Eye (tissue), 1 donor: Measurements from ENCODE around the gene PPP1R15B.
A peak's percentile ranks its signal among the peaks of the same experiment; 100 is the strongest.

Experiments used
- DNase-seq: peaks from one replicate; pipeline ENCODE4 v3.0.0-alpha.2; 2015

PPP1R15B gene

DNA sequence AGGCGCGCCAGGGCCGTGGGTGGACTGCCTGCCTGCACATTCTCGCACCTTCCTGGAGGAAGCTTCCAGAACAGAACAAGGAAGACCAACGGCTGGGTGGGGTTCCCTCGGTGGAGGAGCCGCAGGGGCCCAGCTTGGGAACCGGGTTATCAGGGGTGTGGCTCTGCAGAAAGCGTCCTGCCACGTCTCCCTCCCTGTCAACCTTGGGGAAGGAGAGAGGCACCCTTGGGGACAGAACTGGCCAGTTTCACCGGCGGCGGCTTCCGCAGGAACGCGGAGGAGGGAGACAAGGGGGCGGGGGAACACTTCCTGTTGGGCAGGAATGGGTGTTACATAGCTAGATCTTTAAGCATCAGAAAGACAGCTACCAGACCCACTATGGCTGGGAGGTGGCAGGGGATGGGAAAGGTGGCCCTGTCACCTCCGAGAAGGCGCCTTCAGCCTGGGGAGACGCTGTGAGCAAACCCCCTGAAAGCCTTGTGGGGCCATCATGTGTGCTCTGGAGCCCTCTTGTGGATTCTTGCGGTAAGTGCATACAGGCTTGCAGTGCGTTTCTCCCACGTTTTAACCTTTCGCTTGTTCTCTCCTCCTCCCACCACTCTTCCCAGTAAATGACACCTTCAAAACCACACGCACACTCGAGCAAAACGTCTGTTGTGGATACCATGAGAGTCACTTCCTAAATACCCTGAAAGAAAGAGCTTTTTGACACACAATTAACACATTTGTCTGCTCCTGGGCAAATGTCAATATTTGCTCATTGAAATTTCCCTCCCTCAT, 48.1 kb downstream of the PPP1R15B start:
- DNase-seq = peak; percentile 95

DNA sequence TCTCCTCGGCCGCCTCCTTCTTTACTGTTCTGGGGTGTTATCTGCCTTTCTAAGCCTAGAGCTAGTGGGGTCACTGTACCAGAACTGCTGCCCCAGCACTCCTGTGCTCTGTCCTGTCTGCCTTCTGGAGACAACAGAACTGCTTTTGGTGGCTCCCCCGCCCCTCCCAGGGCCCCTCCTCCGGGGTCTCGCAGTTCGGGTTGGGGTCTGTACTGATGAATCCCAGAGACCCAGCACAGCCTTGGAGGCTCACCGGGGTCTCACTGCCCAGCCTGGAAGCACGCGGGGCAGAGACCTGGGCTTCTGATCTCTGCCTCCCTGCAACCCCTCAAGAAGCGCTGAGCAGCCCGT, 48.7 kb downstream of the PPP1R15B start:
- DNase-seq = no peak

DNA sequence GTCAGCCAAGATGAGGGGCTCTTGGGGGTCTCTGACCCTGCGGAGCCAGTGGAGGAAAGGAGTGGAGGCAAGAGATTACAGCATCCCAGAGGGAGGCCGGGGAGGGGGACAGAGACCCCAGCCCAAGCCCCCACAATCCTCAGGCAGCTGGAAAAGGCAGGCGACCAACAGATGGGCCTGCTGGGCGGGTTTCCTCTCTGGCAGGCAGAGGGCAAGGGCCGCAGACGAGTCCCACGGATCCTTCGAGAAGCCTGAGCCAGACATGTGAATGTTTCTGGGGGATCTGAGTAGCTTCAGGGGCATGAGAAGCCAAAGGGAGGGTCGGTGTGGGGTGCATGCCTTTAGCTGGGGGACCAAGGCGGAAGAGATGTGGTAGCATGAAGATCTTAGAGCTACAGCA, 49.8 kb downstream of the PPP1R15B start:
- no peak for DNase-seq

DNA sequence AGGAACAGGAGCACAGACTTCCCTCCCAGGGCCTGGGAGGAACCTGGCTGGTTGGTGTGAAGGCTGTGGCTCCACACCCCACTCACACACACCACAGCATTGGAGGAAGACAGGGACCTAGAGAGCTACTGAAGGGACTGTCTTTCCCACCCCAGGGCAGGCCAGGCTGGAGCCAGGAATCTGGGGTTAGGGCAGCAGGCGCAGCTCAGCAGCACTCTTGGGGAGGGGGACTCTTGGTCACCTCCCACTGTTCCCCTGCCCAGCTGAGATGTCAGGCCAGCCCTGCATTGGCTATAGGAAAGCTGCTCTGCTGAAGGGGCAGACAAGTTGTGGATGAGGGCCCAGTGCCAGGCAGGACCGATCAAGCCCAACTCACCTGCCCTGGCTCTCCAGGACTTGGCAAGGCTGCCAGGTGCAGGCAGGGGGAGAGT, 50.3 kb downstream of the PPP1R15B start:
- DNase-seq = no peak

DNA sequence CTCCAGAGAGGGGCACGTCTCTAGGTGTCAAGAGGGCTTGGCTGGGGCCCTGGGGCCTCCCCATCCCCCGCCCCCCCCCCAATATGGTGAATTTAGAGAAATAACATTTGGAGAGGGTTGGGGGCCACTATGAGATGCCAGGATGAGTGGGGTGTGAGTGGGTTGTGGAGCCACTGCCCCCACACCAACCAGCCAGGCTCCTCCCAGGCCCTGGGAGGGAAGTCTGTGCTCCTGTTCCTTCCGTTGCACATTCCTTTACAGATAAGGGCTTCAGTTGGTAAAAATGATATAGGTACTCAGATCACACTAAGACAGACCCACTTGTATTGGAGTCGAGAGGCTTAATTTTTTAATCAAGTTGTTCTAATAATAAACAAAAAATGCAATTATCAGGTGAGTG, 51.3 kb downstream of the PPP1R15B start:
- no peak for DNase-seq

DNA sequence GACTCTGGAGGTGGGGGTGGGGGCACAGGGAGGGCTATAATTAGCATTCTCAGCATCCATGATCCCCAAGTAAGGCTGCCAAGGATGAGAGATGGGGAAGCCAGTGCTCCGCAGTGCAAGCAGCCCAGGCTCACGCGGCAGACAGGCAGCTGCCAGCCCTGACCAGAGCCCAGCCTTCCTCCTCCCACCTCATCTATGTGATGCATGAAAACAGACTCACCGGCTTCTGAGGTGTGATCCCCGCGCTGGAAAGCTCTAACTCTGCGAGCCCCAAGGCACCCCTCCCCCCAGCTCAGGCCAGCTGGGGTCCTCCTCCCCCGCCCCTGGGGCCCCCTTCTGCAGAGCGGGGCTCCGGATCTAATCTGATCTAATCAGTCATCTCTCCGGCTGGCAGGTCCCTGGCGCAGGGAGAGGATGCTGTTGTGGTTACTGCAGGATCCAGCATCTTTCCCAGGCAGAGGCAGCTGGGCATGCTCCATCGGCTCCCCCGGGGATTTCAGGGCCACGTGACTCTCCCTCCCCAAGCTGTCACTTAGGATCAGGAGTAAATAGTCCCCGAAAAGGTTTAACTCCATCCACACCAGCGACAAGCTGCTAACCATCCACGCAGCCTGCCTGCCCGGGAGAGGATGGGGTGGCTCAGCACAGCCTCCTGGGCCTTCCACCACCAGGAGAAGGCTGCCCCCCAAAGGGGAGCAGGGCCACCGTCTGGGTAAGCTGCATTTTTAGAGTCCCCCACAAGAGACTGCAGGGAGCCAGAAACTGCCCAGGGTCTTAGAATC, 52.0 kb downstream of the PPP1R15B start, which contains the start of gene PLEKHA6:
PLEKHA6 (minus strand) TSS at position 456 of the 782 bp plus-strand sequence. CDS start 86,202 bp downstream, outside the sequence.
- peak; percentile 94 for DNase-seq

DNA sequence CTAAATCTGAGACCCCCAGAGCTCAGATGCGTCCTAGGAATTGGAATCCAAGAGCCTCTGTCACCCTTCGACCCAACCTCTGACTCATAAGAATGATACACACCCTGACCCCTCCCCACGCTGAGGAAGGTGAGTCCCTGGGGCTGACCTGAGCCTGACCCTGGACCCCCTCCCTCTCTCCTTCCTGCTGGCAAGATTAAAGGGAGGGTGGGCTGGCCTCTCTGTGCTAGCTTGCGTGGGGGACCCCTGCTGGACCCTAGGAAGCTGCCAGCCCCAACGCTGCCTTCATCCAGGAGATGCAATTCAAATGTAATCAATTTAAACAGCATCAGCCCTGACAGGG, 52.5 kb downstream of the PPP1R15B start:
- DNase-seq = no peak

DNA sequence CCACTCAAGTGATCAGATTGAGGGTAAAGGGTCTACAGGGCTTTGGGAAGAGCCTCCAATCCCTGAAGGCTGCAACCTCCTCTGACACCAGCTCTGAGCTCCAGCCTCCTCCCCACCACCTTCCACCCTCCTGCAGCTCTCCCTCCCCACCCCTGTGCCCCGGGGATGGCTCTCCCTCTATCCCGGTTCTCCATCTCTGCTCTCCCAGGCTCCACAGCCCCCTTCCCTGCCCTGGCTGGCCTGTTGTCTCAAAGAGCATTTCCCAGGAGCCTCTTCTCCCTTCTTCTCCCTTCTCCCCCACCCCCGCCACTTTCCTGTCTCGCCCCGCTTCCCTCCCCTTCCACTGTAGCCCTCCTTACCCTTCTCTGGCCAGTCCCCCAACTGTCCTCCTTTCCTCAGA, 53.0 kb downstream of the PPP1R15B start:
- DNase-seq = peak; percentile 64

DNA sequence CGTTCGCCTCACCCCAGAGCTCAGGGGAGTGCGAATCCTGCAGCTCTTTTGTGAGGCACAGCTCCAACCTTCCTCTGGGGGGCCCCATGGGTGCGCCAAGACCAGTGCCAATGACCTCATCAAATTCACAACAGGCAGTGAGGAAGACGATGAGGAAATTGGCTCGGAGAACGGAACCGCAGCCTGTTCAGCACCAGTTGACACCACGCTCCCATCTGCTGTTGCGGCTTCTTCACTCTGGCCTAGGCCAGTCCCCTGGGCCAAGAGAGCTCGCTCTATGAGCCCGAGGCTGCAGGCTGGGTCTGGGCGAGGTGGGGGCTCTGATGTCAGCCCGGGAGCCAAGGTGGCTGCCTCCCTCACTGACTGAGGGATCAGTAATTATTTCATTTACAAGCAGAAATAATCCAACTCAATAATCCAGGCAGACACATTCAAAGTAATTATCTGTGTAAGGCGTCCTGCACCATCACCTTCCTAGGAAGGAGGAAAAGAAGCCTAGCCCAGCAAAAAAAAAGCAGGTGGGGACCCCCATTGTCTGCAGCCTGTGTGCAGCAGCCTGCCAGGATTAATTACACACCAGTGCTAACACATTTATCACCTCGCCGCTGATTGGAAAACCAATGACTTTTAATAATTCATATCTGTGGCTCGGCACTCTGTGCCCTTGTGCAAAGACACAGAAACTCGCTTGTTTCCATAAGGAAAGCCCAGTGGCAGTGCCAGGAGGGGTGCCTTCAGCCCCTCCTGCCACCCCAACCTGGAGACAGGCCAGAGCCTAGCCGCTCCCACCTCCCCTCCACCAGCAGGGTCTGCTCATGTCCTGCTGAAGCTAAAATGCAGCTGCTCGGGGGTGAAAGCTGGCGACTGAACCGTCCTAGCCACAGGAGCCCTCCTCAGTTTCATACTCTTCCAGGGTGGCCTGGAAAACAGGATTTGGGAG, 53.8 kb downstream of the PPP1R15B start:
- peak; percentile 67 for DNase-seq

DNA sequence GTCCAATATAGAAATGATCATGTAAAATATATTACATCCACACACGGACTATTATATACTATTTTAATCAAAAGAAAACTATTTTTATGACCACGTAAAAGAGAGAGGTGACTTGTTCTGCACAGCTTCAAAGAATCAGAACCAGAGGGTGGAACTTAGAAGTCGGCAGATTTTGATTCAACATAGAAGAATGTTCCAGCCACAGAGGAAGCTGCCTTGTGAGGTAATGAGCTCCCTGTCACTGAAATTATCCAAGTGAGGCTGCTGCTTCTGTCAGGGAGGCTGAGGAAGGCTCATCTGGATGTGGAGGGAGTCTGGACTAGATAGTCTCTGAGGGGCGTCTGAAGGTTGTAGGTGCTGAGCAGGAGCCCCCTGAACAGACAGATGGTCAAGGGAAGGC, 54.6 kb downstream of the PPP1R15B start:
- no peak for DNase-seq

DNA sequence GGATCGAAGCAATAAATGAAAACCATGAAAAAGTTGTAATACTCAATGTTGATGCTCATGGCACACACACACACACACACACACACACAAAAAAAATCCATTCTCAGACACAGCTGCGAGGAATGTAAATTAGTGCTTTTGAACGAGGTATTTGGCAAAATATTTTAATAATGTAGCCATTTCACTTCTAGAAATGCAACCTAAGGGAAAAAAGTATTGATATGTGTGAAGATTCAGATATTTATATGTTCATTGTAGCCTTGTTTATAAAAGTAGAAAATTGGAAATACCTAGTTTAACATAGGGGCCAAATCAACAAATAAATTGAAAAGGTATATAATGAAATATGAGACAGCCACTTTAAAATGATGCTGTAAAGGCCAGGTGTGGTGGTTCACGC, 55.7 kb downstream of the PPP1R15B start:
- DNase-seq = no peak

DNA sequence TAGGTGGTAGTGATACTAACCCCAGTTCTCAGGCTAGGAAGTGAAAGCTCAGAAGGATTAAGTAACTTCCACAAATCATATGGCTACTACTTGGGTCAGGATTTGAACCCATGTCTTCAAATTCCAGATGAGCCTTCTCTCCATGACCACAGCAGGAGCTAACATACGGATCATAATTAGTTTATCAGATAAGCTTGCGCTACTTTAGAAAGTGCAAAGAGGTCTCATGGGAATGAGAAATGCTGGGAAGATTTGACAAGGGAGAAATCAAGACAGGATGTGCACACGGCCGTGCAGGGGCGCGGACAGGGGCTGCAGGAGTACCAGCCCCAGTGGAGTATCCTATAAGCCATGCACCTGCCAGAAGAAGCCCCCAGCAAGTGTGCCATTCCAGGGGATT, 57.0 kb downstream of the PPP1R15B start:
- no peak for DNase-seq
